ENCODE data around the gene ANK3. TPM values are rescaled to one million over a fixed set of nuclear protein-coding genes. Genes with fewer than 3 reads are reported as not detected.

ANK3 gene
- total RNA-seq, 1 experiment from 2014 or later = 69.6 TPM

DNA sequence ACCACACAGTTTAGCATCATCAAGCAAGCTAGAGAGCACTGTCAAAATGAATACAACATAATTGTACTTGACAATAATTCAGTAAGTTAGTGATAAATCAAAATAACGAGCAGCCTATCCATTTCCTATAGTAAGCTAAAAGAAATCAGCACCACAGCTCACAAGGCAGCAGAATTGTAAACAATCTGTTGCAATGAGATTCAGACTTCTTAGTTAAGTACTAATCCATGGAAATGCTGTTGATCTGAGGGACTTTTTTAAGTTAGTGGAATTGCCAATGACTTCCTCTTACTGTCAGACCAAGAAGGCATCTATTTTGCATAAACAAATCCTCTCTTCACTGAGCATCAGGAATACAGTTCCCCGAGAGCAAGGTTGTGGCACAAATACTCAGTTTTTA, 346.8 kb downstream of the ANK3 start:
- POLR2A ChIA-PET = no interaction called here
- Mint-ChIP-seq H3K27me3 (ENCODE audit: low read depth) (peaks cover 5% of the 10 kb centered on the region; the same call in 1 of the 2 replicates), H3K36me3 (no peaks in the 10 kb centered on the region), H3K4me3 (no peak overlapping the region), H3K4me1 (peaks cover 22% of the 10 kb centered on the region), H3K27ac (no peak overlapping the region), H3K9me3 (no peaks in the 10 kb centered on the region)
- ATAC-seq = no peak
- no peak for DNase-seq (ENCODE audit: low spot score)
- CTCF ChIA-PET = no interaction called here
- TF ChIP-seq, protein P1, sequence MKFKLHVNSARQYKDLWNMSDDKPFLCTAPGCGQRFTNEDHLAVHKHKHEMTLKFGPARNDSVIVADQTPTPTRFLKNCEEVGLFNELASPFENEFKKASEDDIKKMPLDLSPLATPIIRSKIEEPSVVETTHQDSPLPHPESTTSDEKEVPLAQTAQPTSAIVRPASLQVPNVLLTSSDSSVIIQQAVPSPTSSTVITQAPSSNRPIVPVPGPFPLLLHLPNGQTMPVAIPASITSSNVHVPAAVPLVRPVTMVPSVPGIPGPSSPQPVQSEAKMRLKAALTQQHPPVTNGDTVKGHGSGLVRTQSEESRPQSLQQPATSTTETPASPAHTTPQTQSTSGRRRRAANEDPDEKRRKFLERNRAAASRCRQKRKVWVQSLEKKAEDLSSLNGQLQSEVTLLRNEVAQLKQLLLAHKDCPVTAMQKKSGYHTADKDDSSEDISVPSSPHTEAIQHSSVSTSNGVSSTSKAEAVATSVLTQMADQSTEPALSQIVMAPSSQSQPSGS (CRISPR knock-in tag; IDR thresholded peaks at IDR 0.05; ENCODE audit: borderline replicate concordance, low read depth) = no peak
- TF ChIP-seq NR2C2 (CRISPR knock-in tag; IDR thresholded peaks at IDR 0.05) = no peak
- TF ChIP-seq GABPB1 (CRISPR knock-in tag; IDR thresholded peaks at IDR 0.05) = no peak
- TF ChIP-seq ATF1 (CRISPR knock-in tag; IDR thresholded peaks at IDR 0.05) = no peak
- TF ChIP-seq GTF2I (CRISPR knock-in tag; conservative IDR thresholded peaks at IDR 0.05) = no peak
- TF ChIP-seq RORB (CRISPR knock-in tag; IDR thresholded peaks at IDR 0.05) = no peak
- TF ChIP-seq FOXP1 (CRISPR knock-in tag; IDR thresholded peaks at IDR 0.05; ENCODE audit: borderline replicate concordance) = no peak
- TF ChIP-seq, protein P2, sequence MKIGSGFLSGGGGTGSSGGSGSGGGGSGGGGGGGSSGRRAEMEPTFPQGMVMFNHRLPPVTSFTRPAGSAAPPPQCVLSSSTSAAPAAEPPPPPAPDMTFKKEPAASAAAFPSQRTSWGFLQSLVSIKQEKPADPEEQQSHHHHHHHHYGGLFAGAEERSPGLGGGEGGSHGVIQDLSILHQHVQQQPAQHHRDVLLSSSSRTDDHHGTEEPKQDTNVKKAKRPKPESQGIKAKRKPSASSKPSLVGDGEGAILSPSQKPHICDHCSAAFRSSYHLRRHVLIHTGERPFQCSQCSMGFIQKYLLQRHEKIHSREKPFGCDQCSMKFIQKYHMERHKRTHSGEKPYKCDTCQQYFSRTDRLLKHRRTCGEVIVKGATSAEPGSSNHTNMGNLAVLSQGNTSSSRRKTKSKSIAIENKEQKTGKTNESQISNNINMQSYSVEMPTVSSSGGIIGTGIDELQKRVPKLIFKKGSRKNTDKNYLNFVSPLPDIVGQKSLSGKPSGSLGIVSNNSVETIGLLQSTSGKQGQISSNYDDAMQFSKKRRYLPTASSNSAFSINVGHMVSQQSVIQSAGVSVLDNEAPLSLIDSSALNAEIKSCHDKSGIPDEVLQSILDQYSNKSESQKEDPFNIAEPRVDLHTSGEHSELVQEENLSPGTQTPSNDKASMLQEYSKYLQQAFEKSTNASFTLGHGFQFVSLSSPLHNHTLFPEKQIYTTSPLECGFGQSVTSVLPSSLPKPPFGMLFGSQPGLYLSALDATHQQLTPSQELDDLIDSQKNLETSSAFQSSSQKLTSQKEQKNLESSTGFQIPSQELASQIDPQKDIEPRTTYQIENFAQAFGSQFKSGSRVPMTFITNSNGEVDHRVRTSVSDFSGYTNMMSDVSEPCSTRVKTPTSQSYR (CRISPR knock-in tag; IDR thresholded peaks at IDR 0.05) = no peak

DNA sequence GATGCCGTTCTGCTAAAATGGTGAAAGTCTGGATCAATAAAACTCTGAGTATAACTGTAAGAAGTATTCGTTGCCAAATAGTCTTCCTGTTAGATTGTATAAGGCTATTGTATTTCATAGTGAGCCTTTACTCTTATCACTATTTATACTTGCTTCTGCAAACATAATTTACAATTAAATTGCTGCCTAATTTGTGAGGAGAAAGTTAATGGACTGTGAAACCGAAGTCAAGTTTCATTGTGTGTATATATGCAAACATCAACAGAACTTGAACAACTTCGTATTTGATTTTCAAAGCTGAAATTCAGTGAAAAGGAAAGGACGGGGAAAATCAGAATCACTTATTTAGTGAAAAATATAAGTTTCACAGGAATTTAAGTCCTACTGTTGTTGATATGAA, 347.4 kb downstream of the ANK3 start:
- no peak for DNase-seq (ENCODE audit: low spot score)
- Mint-ChIP-seq H3K27ac (no peak overlapping the region; the same call in 1 of the 2 replicates), H3K4me1 (peaks cover 21% of the 10 kb centered on the region), H3K27me3 (ENCODE audit: low read depth) (peaks cover 5% of the 10 kb centered on the region; the same call in 1 of the 2 replicates), H3K9me3 (no peaks in the 10 kb centered on the region), H3K36me3 (peaks cover 2% of the 10 kb centered on the region; the same call in 1 of the 2 replicates), H3K4me3 (no peak overlapping the region)
- no peak for ATAC-seq
- CTCF ChIA-PET = no interaction called here
- POLR2A ChIA-PET = no interaction called here
- TF ChIP-seq NR1H2 (CRISPR knock-in tag; IDR thresholded peaks at IDR 0.05) (no peak), ZNF232 (CRISPR knock-in tag; IDR thresholded peaks at IDR 0.05) (no peak), ZNF263 (CRISPR knock-in tag; IDR thresholded peaks at IDR 0.05; ENCODE audit: low read depth) (no peak), NFE2L1 (CRISPR knock-in tag; IDR thresholded peaks at IDR 0.05) (no peak)
- TF ChIP-seq, protein P3, sequence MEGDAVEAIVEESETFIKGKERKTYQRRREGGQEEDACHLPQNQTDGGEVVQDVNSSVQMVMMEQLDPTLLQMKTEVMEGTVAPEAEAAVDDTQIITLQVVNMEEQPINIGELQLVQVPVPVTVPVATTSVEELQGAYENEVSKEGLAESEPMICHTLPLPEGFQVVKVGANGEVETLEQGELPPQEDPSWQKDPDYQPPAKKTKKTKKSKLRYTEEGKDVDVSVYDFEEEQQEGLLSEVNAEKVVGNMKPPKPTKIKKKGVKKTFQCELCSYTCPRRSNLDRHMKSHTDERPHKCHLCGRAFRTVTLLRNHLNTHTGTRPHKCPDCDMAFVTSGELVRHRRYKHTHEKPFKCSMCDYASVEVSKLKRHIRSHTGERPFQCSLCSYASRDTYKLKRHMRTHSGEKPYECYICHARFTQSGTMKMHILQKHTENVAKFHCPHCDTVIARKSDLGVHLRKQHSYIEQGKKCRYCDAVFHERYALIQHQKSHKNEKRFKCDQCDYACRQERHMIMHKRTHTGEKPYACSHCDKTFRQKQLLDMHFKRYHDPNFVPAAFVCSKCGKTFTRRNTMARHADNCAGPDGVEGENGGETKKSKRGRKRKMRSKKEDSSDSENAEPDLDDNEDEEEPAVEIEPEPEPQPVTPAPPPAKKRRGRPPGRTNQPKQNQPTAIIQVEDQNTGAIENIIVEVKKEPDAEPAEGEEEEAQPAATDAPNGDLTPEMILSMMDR (IDR thresholded peaks at IDR 0.05) = no peak
- TF ChIP-seq, protein P4, sequence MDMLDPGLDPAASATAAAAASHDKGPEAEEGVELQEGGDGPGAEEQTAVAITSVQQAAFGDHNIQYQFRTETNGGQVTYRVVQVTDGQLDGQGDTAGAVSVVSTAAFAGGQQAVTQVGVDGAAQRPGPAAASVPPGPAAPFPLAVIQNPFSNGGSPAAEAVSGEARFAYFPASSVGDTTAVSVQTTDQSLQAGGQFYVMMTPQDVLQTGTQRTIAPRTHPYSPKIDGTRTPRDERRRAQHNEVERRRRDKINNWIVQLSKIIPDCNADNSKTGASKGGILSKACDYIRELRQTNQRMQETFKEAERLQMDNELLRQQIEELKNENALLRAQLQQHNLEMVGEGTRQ (CRISPR knock-in tag; IDR thresholded peaks at IDR 0.05) = no peak
- TF ChIP-seq, protein P5, sequence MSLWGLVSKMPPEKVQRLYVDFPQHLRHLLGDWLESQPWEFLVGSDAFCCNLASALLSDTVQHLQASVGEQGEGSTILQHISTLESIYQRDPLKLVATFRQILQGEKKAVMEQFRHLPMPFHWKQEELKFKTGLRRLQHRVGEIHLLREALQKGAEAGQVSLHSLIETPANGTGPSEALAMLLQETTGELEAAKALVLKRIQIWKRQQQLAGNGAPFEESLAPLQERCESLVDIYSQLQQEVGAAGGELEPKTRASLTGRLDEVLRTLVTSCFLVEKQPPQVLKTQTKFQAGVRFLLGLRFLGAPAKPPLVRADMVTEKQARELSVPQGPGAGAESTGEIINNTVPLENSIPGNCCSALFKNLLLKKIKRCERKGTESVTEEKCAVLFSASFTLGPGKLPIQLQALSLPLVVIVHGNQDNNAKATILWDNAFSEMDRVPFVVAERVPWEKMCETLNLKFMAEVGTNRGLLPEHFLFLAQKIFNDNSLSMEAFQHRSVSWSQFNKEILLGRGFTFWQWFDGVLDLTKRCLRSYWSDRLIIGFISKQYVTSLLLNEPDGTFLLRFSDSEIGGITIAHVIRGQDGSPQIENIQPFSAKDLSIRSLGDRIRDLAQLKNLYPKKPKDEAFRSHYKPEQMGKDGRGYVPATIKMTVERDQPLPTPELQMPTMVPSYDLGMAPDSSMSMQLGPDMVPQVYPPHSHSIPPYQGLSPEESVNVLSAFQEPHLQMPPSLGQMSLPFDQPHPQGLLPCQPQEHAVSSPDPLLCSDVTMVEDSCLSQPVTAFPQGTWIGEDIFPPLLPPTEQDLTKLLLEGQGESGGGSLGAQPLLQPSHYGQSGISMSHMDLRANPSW (CRISPR knock-in tag; conservative IDR thresholded peaks at IDR 0.05; ENCODE audit: low read depth) = no peak
- TF ChIP-seq, protein P6, sequence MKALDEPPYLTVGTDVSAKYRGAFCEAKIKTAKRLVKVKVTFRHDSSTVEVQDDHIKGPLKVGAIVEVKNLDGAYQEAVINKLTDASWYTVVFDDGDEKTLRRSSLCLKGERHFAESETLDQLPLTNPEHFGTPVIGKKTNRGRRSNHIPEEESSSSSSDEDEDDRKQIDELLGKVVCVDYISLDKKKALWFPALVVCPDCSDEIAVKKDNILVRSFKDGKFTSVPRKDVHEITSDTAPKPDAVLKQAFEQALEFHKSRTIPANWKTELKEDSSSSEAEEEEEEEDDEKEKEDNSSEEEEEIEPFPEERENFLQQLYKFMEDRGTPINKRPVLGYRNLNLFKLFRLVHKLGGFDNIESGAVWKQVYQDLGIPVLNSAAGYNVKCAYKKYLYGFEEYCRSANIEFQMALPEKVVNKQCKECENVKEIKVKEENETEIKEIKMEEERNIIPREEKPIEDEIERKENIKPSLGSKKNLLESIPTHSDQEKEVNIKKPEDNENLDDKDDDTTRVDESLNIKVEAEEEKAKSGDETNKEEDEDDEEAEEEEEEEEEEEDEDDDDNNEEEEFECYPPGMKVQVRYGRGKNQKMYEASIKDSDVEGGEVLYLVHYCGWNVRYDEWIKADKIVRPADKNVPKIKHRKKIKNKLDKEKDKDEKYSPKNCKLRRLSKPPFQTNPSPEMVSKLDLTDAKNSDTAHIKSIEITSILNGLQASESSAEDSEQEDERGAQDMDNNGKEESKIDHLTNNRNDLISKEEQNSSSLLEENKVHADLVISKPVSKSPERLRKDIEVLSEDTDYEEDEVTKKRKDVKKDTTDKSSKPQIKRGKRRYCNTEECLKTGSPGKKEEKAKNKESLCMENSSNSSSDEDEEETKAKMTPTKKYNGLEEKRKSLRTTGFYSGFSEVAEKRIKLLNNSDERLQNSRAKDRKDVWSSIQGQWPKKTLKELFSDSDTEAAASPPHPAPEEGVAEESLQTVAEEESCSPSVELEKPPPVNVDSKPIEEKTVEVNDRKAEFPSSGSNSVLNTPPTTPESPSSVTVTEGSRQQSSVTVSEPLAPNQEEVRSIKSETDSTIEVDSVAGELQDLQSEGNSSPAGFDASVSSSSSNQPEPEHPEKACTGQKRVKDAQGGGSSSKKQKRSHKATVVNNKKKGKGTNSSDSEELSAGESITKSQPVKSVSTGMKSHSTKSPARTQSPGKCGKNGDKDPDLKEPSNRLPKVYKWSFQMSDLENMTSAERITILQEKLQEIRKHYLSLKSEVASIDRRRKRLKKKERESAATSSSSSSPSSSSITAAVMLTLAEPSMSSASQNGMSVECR (CRISPR knock-in tag; IDR thresholded peaks at IDR 0.05; ENCODE audit: borderline replicate concordance) = no peak
- TF ChIP-seq, protein P7, sequence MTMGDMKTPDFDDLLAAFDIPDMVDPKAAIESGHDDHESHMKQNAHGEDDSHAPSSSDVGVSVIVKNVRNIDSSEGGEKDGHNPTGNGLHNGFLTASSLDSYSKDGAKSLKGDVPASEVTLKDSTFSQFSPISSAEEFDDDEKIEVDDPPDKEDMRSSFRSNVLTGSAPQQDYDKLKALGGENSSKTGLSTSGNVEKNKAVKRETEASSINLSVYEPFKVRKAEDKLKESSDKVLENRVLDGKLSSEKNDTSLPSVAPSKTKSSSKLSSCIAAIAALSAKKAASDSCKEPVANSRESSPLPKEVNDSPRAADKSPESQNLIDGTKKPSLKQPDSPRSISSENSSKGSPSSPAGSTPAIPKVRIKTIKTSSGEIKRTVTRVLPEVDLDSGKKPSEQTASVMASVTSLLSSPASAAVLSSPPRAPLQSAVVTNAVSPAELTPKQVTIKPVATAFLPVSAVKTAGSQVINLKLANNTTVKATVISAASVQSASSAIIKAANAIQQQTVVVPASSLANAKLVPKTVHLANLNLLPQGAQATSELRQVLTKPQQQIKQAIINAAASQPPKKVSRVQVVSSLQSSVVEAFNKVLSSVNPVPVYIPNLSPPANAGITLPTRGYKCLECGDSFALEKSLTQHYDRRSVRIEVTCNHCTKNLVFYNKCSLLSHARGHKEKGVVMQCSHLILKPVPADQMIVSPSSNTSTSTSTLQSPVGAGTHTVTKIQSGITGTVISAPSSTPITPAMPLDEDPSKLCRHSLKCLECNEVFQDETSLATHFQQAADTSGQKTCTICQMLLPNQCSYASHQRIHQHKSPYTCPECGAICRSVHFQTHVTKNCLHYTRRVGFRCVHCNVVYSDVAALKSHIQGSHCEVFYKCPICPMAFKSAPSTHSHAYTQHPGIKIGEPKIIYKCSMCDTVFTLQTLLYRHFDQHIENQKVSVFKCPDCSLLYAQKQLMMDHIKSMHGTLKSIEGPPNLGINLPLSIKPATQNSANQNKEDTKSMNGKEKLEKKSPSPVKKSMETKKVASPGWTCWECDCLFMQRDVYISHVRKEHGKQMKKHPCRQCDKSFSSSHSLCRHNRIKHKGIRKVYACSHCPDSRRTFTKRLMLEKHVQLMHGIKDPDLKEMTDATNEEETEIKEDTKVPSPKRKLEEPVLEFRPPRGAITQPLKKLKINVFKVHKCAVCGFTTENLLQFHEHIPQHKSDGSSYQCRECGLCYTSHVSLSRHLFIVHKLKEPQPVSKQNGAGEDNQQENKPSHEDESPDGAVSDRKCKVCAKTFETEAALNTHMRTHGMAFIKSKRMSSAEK (CRISPR knock-in tag; IDR thresholded peaks at IDR 0.05; ENCODE audit: borderline replicate concordance) = no peak

All from WTC11 (cell line).